GM18505 (cell line): ENCODE data around the gene ARFRP1.

Experiments used
- ATAC-seq: cut with Tn5 transposase; IDR thresholded peaks from one replicate; pipeline ENCODE4 v1.9.1; 2021; ENCODE audit not compliant: unreplicated experiment
- POLR2A ChIP-seq: IDR thresholded peaks from 4 replicates; pipeline ENCODE4 v1.6.1; 2011; ENCODE audit warnings: borderline replicate concordance; ENCODE audit not compliant: insufficient read depth, insufficient read length; ENCODE audit errors: extremely low read depth

The ARFRP1 gene

GRCh38 chr20:63697357-63697867, 10.4 kb downstream of the ARFRP1 start:
- no peak for ATAC-seq
- TF ChIP-seq POLR2A = no peak

GRCh38 chr20:63696628-63697356, 11.0 kb downstream of the ARFRP1 start, which contains the start of gene TNFRSF6B:
Gene TNFRSF6B, plus strand, starts transcription at chr20:63696652. Its CDS starts 116 bp downstream, at chr20:63696768.
- TF ChIP-seq POLR2A = no peak
- ATAC-seq = no peak

GRCh38 chr20:63696306-63696627, 11.5 kb downstream of the ARFRP1 start:
- TF ChIP-seq POLR2A = no peak
- ATAC-seq = no peak

DNA sequence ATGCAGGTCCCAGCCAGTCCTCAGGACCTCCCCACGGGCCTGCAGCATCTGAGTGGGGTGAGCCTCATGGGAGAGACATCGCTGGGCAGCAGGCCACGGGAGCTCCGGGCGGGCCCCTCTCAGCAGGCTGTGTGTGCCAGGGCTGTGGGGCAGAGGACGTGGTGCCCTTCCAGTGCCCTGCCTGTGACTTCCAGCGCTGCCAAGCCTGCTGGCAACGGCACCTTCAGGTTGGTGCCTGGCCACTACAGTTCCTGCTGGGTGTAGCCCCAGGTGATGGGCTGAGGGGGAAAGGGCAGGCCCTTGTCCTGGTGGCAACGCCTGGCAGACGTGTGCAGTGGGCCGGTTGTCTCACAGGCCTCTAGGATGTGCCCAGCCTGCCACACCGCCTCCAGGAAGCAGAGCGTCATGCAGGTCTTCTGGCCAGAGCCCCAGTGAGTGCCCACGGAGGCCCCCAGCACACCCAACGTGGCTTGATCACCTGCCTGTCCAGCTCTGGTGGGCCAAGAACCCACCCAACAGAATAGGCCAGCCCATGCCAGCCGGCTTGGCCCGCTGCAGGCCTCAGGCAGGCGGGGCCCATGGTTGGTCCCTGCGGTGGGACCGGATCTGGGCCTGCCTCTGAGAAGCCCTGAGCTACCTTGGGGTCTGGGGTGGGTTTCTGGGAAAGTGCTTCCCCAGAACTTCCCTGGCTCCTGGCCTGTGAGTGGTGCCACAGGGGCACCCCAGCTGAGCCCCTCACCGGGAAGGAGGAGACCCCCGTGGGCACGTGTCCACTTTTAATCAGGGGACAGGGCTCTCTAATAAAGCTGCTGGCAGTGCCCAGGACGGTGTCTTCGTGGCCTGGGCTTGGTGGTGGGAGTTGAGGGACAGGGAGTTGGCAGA, 12.1 kb downstream of the ARFRP1 start:
- no peak for TF ChIP-seq POLR2A

DNA sequence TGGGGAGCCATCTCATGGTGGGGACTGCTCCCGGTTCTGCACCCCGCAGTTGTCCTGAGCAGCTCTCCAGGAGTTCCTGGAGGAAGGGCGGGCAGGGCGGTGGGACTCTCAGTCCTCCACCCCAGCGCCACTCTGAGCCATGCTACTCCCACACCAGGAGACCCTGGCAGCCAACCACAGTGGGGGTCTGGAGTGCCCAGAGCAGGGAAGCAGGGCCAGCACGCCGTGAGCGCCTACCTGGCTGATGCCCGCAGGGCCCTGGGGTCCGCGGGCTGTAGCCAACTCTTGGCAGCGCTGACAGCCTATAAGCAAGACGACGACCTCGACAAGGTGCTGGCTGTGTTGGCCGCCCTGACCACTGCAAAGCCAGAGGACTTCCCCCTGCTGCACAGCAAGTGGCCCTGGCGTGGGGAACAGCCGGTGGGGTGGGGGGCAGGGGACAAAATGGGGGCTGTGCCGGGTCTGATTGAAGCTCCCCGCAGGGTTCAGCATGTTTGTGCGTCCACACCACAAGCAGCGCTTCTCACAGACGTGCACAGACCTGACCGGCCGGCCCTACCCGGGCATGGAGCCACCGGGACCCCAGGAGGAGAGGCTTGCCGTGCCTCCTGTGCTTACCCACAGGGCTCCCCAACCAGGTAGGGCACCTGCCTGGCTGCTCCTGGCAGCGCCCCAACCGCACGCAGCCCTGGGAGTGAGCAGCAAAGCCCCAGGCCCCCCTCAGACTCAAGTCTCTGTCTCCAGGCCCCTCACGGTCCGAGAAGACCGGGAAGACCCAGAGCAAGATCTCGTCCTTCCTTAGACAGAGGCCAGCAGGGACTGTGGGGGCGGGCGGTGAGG, 13.0 kb downstream of the ARFRP1 start:
- TF ChIP-seq POLR2A = no peak
- ATAC-seq = no peak

More for the DNA sequence above, 12.1 kb downstream of the ARFRP1 start:
- ATAC-seq = no peak

- TF ChIP-seq POLR2A = no peak
- ATAC-seq = no peak
Observed at GRCh38 chr20:63693733-63694583, 13.8 kb downstream of the ARFRP1 start.

- no peak for TF ChIP-seq POLR2A
- ATAC-seq = no peak
Observed at GRCh38 chr20:63693083-63693732, 14.6 kb downstream of the ARFRP1 start.

- TF ChIP-seq POLR2A = no peak
- ATAC-seq = no peak
Observed at GRCh38 chr20:63692436-63693082, 15.2 kb downstream of the ARFRP1 start.

DNA sequence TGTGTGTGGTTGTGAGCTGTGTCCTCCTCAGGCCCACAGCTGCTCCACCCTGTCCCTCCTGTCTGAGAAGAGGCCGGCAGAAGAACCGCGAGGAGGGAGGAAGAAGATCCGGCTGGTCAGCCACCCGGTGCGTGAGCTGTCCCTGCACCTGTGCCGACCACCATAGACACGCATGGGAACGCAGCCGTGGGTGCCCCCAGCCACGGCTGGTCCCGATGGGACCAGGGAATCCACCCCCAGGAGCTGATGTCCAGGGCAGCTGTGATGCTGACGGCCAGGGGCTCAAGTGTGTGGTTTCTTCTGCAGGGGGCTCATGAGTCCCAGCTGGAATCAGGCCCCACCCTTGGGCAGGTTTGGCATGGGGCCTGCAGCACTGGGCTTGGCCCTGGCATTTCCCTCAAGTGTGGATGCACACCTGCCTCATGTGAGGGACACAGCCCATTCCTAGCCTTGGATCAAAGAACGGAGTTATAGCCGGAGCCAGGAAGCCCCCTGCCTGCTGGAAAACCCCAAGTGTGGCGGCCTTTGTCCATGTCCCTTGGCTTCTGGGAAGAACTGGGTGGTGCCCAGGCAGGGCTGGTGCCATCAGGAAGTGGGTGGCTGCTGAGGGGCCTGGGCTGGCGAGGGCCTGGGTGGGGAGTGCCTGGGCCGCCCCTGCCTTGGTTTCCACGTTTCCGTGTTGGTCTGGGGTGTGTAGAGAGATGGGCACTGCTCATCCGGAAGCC, 15.9 kb downstream of the ARFRP1 start:
- no peak for ATAC-seq

GRCh38 chr20:63690898-63691710, 16.7 kb downstream of the ARFRP1 start:
- no peak for TF ChIP-seq POLR2A
- no peak for ATAC-seq

More for the DNA sequence above, 15.9 kb downstream of the ARFRP1 start:
- TF ChIP-seq POLR2A = no peak
